DND-41 (cell line): ENCODE results near the gene TM2D1.

Experiments used
- ATAC-seq: fragments of 200-7000 bp; cut with Tn5 transposase; 3 replicates; pipeline ENCODE4 v1.9.1; 2021; ENCODE audit warnings: low read depth; ENCODE audit not compliant: insufficient read depth
- DNase-seq: peaks from one replicate; pipeline ENCODE4 v3.0.0-alpha.2; 2020
- H2AFZ ChIP-seq: 2 replicates; pipeline ENCODE4 v1.6.0; 2012; ENCODE audit warnings: low read depth, low read length
- H3K27ac ChIP-seq: 2 replicates; pipeline ENCODE4 v1.5.1; 2012; ENCODE audit warnings: low read length, inconsistent platforms
- H3K27me3 ChIP-seq: fragments of 200-600 bp; sonication (generic); 2 replicates; pipeline ENCODE4 v1.6.0; 2012; ENCODE audit warnings: low read length, mild to moderate bottlenecking, inconsistent platforms; ENCODE audit not compliant: insufficient read depth, poor library complexity
- H3K36me3 ChIP-seq: 2 replicates; pipeline ENCODE4 v1.5.1; 2012; ENCODE audit warnings: low read length, inconsistent platforms; ENCODE audit not compliant: insufficient read depth
- H3K4me1 ChIP-seq: 2 replicates; pipeline ENCODE4 v1.5.1; 2012; ENCODE audit warnings: mild to moderate bottlenecking, low read length; ENCODE audit not compliant: insufficient read depth
- H3K4me2 ChIP-seq: 2 replicates; pipeline ENCODE4 v1.6.0; 2012; ENCODE audit warnings: mild to moderate bottlenecking, moderate library complexity, low read length, inconsistent platforms; ENCODE audit not compliant: insufficient read depth
- H3K4me3 ChIP-seq, 2 experiments: fragments of 200-600 bp in 1 of 2; shearing (Covaris generic) in 1 of 2; 2 replicates each; pipeline ENCODE4 v1.5.1; 2012 to 2016; ENCODE audit warnings: inconsistent platforms in 2 of 2, low read length in 2 of 2, mild to moderate bottlenecking in 2 of 2, low read depth in 1 of 2, moderate library complexity in 1 of 2
- H3K79me2 ChIP-seq: 2 replicates; pipeline ENCODE4 v1.6.0; 2012; ENCODE audit warnings: low read length, inconsistent platforms; ENCODE audit not compliant: insufficient read depth
- H3K9ac ChIP-seq: 2 replicates; pipeline ENCODE4 v1.6.0; 2012; ENCODE audit warnings: low read depth, mild to moderate bottlenecking, inconsistent platforms, low read length, moderate library complexity
- H3K9me3 ChIP-seq: 2 replicates; pipeline ENCODE4 v1.5.1; 2012; ENCODE audit warnings: low read length, moderate library complexity, mild to moderate bottlenecking, inconsistent platforms; ENCODE audit not compliant: insufficient read depth, severe bottlenecking
- H4K20me1 ChIP-seq: 2 replicates; pipeline ENCODE4 v1.6.0; 2012; ENCODE audit warnings: low read length; ENCODE audit not compliant: insufficient read depth
- CTCF ChIP-seq: IDR thresholded peaks from 2 replicates; pipeline ENCODE4 v1.5.1; 2012; ENCODE audit warnings: borderline replicate concordance, low read length, moderate library complexity, mild to moderate bottlenecking; ENCODE audit not compliant: poor library complexity, severe bottlenecking; ENCODE audit errors: extremely low read depth
- EZH2 ChIP-seq: IDR thresholded peaks from 3 replicates; pipeline ENCODE4 v1.6.1; 2012; ENCODE audit warnings: borderline replicate concordance, low read depth, mild to moderate bottlenecking, moderate library complexity, low read length, inconsistent platforms; ENCODE audit not compliant: severe bottlenecking

Gene TM2D1

GRCh38 chr1:61724813-61725694, at the start of gene TM2D1:
TSS of gene TM2D1 (minus strand) at chr1:61725141. CDS start at chr1:61725120, 21 bp downstream.
- Histone ChIP-seq H3K9ac (peak within 1 kb of the TSS; percentile 91), H3K9me3 (no peaks in the 10 kb centered on the region), H3K36me3 (peaks cover 10% of the 10 kb centered on the region), H3K79me2 (peaks cover 47% of the 10 kb centered on the region), H3K4me1 (peaks cover 29% of the 10 kb centered on the region), H3K4me2 (peak within 1 kb of the TSS; percentile 62), H3K27me3 (no peaks in the 10 kb centered on the region), H4K20me1 (no peaks in the 10 kb centered on the region), H3K4me3 (peak within 1 kb of the TSS; percentile 93 to 97), H3K27ac (peak within 1 kb of the TSS; percentile 97), H2AFZ (peak within 1 kb of the TSS; percentile 99)
- peak; percentile 97 for ATAC-seq
- DNase-seq, result peak; percentile 87
- TF ChIP-seq CTCF (no peak), EZH2 (no peak)

- no peak overlapping the region for H3K4me3 ChIP-seq
- H2AFZ ChIP-seq, result no peak overlapping the region
- no peaks in the 10 kb centered on the region for H3K4me1 ChIP-seq
- no peak overlapping the region for H3K9ac ChIP-seq
- H4K20me1 ChIP-seq, result no peaks in the 10 kb centered on the region
- H3K4me2 ChIP-seq, result no peak overlapping the region
- H3K27ac ChIP-seq, result no peak overlapping the region
- ATAC-seq (no peak), DNase-seq (no peak)
- H3K9me3 ChIP-seq, result no peaks in the 10 kb centered on the region
- H3K79me2 ChIP-seq, result no peaks in the 10 kb centered on the region
- H3K36me3 ChIP-seq, result no peaks in the 10 kb centered on the region
- TF ChIP-seq EZH2, result no peak
- TF ChIP-seq CTCF, result no peak
- no peaks in the 10 kb centered on the region for H3K27me3 ChIP-seq
Measured at GRCh38 chr1:61770131-61770530, 45.2 kb upstream of the TM2D1 start.

- Histone ChIP-seq H3K4me2 (no peak overlapping the region), H3K27me3 (no peaks in the 10 kb centered on the region), H4K20me1 (no peaks in the 10 kb centered on the region), H3K9ac (no peak overlapping the region), H3K4me3 (no peak overlapping the region), H3K4me1 (no peaks in the 10 kb centered on the region), H3K9me3 (no peaks in the 10 kb centered on the region), H3K79me2 (no peaks in the 10 kb centered on the region), H3K36me3 (no peaks in the 10 kb centered on the region), H3K27ac (no peak overlapping the region), H2AFZ (no peak overlapping the region)
- no peak for DNase-seq
- no peak for ATAC-seq
- no peak for TF ChIP-seq EZH2
- no peak for TF ChIP-seq CTCF
Measured at GRCh38 chr1:61757950-61758349, 33.0 kb upstream of the TM2D1 start.
